Trophoblast cell (in vitro differentiated cells and primary cell): ENCODE measurements around the gene TET2.

Source experiments
- DNase-seq, 2 donors: peaks; one replicate each; pipeline ENCODE4 v3.0.0-alpha.2; 2016
- H2AFZ ChIP-seq: 2 replicates; pipeline ENCODE4 v1.6.1; 2013; ENCODE audit warnings: low read length, moderate library complexity, mild to moderate bottlenecking; ENCODE audit not compliant: insufficient read depth, poor library complexity
- H2AK5ac ChIP-seq: 2 replicates; pipeline ENCODE4 v1.6.1; 2013; ENCODE audit warnings: mild to moderate bottlenecking, low read length
- H2BK120ac ChIP-seq: 2 replicates; pipeline ENCODE4 v1.6.1; 2013; ENCODE audit warnings: low read length, mild to moderate bottlenecking, moderate library complexity; ENCODE audit not compliant: insufficient read depth, poor library complexity
- H2BK12ac ChIP-seq: 2 replicates; pipeline ENCODE4 v1.6.1; 2013; ENCODE audit warnings: mild to moderate bottlenecking, low read length, moderate library complexity
- H2BK5ac ChIP-seq: 2 replicates; pipeline ENCODE4 v1.6.1; 2013; ENCODE audit warnings: low read length, low read depth, moderate library complexity, mild to moderate bottlenecking; ENCODE audit not compliant: poor library complexity
- H3K14ac ChIP-seq: 2 replicates; pipeline ENCODE4 v1.6.1; 2013; ENCODE audit warnings: mild to moderate bottlenecking, low read length
- H3K18ac ChIP-seq: 2 replicates; pipeline ENCODE4 v1.6.1; 2013; ENCODE audit warnings: mild to moderate bottlenecking, low read length
- H3K23ac ChIP-seq: 2 replicates; pipeline ENCODE4 v1.6.1; 2013; ENCODE audit warnings: low read length
- H3K27ac ChIP-seq: 2 replicates; pipeline ENCODE4 v1.5.1; 2013; ENCODE audit warnings: low read depth, mild to moderate bottlenecking, inconsistent platforms, low read length, moderate library complexity
- H3K27me3 ChIP-seq: 2 replicates; pipeline ENCODE4 v1.6.1; 2013; ENCODE audit warnings: inconsistent platforms, mild to moderate bottlenecking, low read length, moderate library complexity; ENCODE audit not compliant: insufficient read depth
- H3K36me3 ChIP-seq, 2 experiments: 1 replicate in 1 of 2; 2 replicates in 1 of 2; pipeline ENCODE4 v1.6.1; 2013; ENCODE audit warnings: low read length in 2 of 2, mild to moderate bottlenecking in 2 of 2, moderate library complexity in 1 of 2; ENCODE audit not compliant: insufficient read depth in 2 of 2, control insufficient read depth in 1 of 2
- H3K4ac ChIP-seq: 2 replicates; pipeline ENCODE4 v1.6.1; 2013; ENCODE audit warnings: low read depth, mild to moderate bottlenecking, low read length, moderate library complexity
- H3K4me1 ChIP-seq, 2 experiments: 1 replicate in 1 of 2; 2 replicates in 1 of 2; pipeline ENCODE4 v1.6.1; 2013; ENCODE audit warnings: low read length in 2 of 2, mild to moderate bottlenecking in 2 of 2, moderate library complexity in 1 of 2; ENCODE audit not compliant: insufficient read depth in 2 of 2, control insufficient read depth in 1 of 2
- H3K4me2 ChIP-seq: 2 replicates; pipeline ENCODE4 v1.6.1; 2013; ENCODE audit warnings: inconsistent platforms, mild to moderate bottlenecking, low read length, moderate library complexity
- H3K4me3 ChIP-seq: 2 replicates; pipeline ENCODE4 v1.5.1; 2013; ENCODE audit warnings: mild to moderate bottlenecking, low read depth, low read length, inconsistent platforms
- H3K79me1 ChIP-seq: one replicate; pipeline ENCODE4 v1.6.1; 2013; ENCODE audit warnings: low read length
- H3K79me2 ChIP-seq: 2 replicates; pipeline ENCODE4 v1.6.1; 2013; ENCODE audit warnings: low read length, mild to moderate bottlenecking; ENCODE audit not compliant: control insufficient read depth, insufficient read depth, poor library complexity
- H3K9ac ChIP-seq: 2 replicates; pipeline ENCODE4 v1.6.1; 2013; ENCODE audit warnings: mild to moderate bottlenecking, low read length
- H3K9me3 ChIP-seq: 2 replicates; pipeline ENCODE4 v1.6.1; 2013; ENCODE audit warnings: low read depth, mild to moderate bottlenecking, control low read depth, inconsistent platforms, low read length; ENCODE audit not compliant: insufficient read depth
- H4K12ac ChIP-seq: 2 replicates; pipeline ENCODE4 v1.6.1; 2013; ENCODE audit warnings: low read depth, mild to moderate bottlenecking, low read length, moderate library complexity
- H4K8ac ChIP-seq: 2 replicates; pipeline ENCODE4 v1.6.1; 2013; ENCODE audit warnings: low read depth, mild to moderate bottlenecking, low read length, moderate library complexity
- H4K91ac ChIP-seq: one replicate; pipeline ENCODE4 v1.6.1; 2013; ENCODE audit warnings: low read depth, mild to moderate bottlenecking, low read length, moderate library complexity
- WGBS: extraction: QIAGEN DNeasy Blood & Tissue Kit; methylation state at CpG from one replicate; pipeline ENCODE4 v1.1.7; 2013; ENCODE audit warnings: missing lambda C conversion rate; ENCODE audit not compliant: insufficient read length, insufficient coverage; ENCODE audit errors: extremely low coverage; 5-methylcytosine and 5-hydroxymethylcytosine counted together

The TET2 gene

DNA sequence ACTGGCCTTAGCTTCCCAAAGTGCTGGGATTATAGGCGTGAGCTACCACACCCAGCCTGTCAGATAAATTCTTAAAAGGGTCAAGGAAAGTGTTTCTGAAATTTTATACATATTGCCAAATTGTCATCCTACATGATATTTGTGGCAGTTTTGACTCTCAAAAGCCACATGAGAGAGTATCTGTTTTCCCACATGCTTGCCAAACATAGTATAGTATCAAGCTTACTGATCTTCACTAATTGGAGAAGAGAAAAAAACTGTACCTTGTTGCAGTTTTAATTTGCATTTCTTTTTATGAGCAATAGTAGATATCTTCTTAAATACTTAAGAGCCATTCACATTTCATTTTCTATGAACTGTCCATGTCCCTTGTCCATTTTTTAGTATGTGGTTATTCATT lies 83.6 kb downstream of the TET2 start:
- no peak overlapping the region for H2BK120ac ChIP-seq
- no peak overlapping the region for H4K8ac ChIP-seq
- no peak overlapping the region for H4K12ac ChIP-seq
- WGBS = no CpG with 5 or more reads among the region's 1 CpG
- no peaks in the 10 kb centered on the region for H3K79me1 ChIP-seq
- H2AFZ ChIP-seq = no peak overlapping the region
- no peak for DNase-seq
- no peaks in the 10 kb centered on the region for H3K9me3 ChIP-seq
- H3K4ac ChIP-seq = no peak overlapping the region
- H3K14ac ChIP-seq = no peak overlapping the region
- H4K91ac ChIP-seq = no peak overlapping the region
- no peaks in the 10 kb centered on the region for H3K4me1 ChIP-seq
- no peak overlapping the region for H3K4me3 ChIP-seq
- no peak overlapping the region for H3K4me2 ChIP-seq
- no peak overlapping the region for H3K27ac ChIP-seq
- H2BK12ac ChIP-seq = no peak overlapping the region
- peaks cover 0 to 7% of the 10 kb centered on the region in 2 experiments for H3K36me3 ChIP-seq
- no peak overlapping the region for H3K23ac ChIP-seq
- no peak overlapping the region for H2AK5ac ChIP-seq
- no peak overlapping the region for H3K18ac ChIP-seq
- no peaks in the 10 kb centered on the region for H3K27me3 ChIP-seq
- no peak overlapping the region for H2BK5ac ChIP-seq
- H3K79me2 ChIP-seq = no peaks in the 10 kb centered on the region
- no peak overlapping the region for H3K9ac ChIP-seq

DNA sequence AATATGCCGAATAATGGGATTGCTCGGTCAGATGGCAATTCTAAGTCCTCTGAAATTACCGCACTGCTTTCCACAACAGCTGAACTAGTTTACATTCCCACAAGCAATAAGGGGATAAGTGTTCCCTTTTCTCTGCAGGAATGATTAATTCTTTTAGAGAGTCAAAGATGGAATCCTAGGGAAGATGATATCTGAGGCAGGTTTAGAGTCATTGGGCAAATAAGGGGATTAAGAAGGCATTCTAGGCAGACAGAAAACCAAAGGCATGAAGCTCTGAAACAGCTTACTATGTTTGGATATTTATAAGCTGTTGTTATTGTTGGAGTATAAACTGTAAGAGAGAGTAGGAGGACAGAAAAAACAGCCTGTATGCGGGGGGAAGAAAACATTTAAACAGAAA lies 85.7 kb downstream of the TET2 start:
- Histone ChIP-seq H2BK12ac (no peak overlapping the region), H3K4ac (no peak overlapping the region), H3K4me3 (no peak overlapping the region), H3K18ac (no peak overlapping the region), H2BK120ac (no peak overlapping the region), H2AFZ (no peak overlapping the region), H3K14ac (no peak overlapping the region), H3K9ac (no peak overlapping the region), H3K36me3 (peaks cover 0 to 19% of the 10 kb centered on the region in 2 experiments), H4K8ac (no peak overlapping the region), H2AK5ac (no peak overlapping the region), H3K9me3 (peaks cover 2% of the 10 kb centered on the region), H3K79me1 (no peaks in the 10 kb centered on the region), H4K91ac (no peak overlapping the region), H3K27ac (no peak overlapping the region), H4K12ac (no peak overlapping the region), H3K4me1 (no peaks in the 10 kb centered on the region), H3K23ac (no peak overlapping the region), H3K27me3 (no peaks in the 10 kb centered on the region), H3K79me2 (no peaks in the 10 kb centered on the region), H3K4me2 (no peak overlapping the region), H2BK5ac (no peak overlapping the region)
- no peak for DNase-seq
- no CpG with 5 or more reads among the region's 4 CpGs for WGBS

DNA sequence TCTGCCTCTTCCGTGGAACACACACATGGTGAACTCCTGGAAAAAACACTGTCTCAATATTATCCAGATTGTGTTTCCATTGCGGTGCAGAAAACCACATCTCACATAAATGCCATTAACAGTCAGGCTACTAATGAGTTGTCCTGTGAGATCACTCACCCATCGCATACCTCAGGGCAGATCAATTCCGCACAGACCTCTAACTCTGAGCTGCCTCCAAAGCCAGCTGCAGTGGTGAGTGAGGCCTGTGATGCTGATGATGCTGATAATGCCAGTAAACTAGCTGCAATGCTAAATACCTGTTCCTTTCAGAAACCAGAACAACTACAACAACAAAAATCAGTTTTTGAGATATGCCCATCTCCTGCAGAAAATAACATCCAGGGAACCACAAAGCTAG lies 87.9 kb downstream of the TET2 start:
- H3K4me1 ChIP-seq = no peaks in the 10 kb centered on the region
- H3K4me3 ChIP-seq = no peak overlapping the region
- H3K36me3 ChIP-seq = peaks cover 0 to 19% of the 10 kb centered on the region in 2 experiments
- peaks cover 2% of the 10 kb centered on the region for H3K9me3 ChIP-seq
- no peaks in the 10 kb centered on the region for H3K79me2 ChIP-seq
- H3K18ac ChIP-seq = no peak overlapping the region
- H4K91ac ChIP-seq = no peak overlapping the region
- no peak overlapping the region for H3K23ac ChIP-seq
- DNase-seq = no peak
- no peak overlapping the region for H3K4me2 ChIP-seq
- H2AFZ ChIP-seq = no peak overlapping the region
- H3K14ac ChIP-seq = no peak overlapping the region
- no peak overlapping the region for H3K4ac ChIP-seq
- H4K12ac ChIP-seq = no peak overlapping the region
- no peaks in the 10 kb centered on the region for H3K27me3 ChIP-seq
- H3K27ac ChIP-seq = no peak overlapping the region
- no peak overlapping the region for H2BK12ac ChIP-seq
- H2BK120ac ChIP-seq = no peak overlapping the region
- H3K9ac ChIP-seq = no peak overlapping the region
- H4K8ac ChIP-seq = no peak overlapping the region
- H2AK5ac ChIP-seq = no peak overlapping the region
- no CpG with 5 or more reads among the region's 4 CpGs for WGBS
- H2BK5ac ChIP-seq = no peak overlapping the region
- H3K79me1 ChIP-seq = no peaks in the 10 kb centered on the region

DNA sequence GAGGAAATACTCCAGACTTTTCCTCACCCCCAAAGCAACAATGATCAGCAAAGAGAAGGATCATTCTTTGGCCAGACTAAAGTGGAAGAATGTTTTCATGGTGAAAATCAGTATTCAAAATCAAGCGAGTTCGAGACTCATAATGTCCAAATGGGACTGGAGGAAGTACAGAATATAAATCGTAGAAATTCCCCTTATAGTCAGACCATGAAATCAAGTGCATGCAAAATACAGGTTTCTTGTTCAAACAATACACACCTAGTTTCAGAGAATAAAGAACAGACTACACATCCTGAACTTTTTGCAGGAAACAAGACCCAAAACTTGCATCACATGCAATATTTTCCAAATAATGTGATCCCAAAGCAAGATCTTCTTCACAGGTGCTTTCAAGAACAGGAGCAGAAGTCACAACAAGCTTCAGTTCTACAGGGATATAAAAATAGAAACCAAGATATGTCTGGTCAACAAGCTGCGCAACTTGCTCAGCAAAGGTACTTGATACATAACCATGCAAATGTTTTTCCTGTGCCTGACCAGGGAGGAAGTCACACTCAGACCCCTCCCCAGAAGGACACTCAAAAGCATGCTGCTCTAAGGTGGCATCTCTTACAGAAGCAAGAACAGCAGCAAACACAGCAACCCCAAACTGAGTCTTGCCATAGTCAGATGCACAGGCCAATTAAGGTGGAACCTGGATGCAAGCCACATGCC lies 89.7 kb downstream of the TET2 start:
- Histone ChIP-seq H3K4me2 (no peak overlapping the region), H3K27me3 (no peaks in the 10 kb centered on the region), H3K9ac (no peak overlapping the region), H3K14ac (no peak overlapping the region), H3K4ac (no peak overlapping the region), H3K36me3 (peaks cover 0 to 19% of the 10 kb centered on the region in 2 experiments), H3K4me3 (no peak overlapping the region), H2BK5ac (no peak overlapping the region), H2BK12ac (no peak overlapping the region), H3K9me3 (peaks cover 2% of the 10 kb centered on the region), H2AFZ (no peak overlapping the region), H3K79me1 (no peaks in the 10 kb centered on the region), H2BK120ac (no peak overlapping the region), H3K27ac (no peak overlapping the region), H4K91ac (no peak overlapping the region), H3K18ac (no peak overlapping the region), H3K4me1 (no peaks in the 10 kb centered on the region), H4K8ac (no peak overlapping the region), H4K12ac (no peak overlapping the region), H3K23ac (no peak overlapping the region), H2AK5ac (no peak overlapping the region), H3K79me2 (no peaks in the 10 kb centered on the region)
- WGBS = no CpG with 5 or more reads among the region's 4 CpGs
- DNase-seq = no peak
